HG03565 (cell line): ENCODE results near the gene AFAP1.

Experiments
- ATAC-seq: cut with Tn5 transposase; IDR thresholded peaks from one replicate; pipeline ENCODE4 v1.9.1; 2021; ENCODE audit warnings: mild to moderate bottlenecking, moderate library complexity; ENCODE audit not compliant: unreplicated experiment

The AFAP1 gene

GRCh38 chr4:7970361-7970946 is 30.8 kb upstream of the AFAP1 start:
- no peak for ATAC-seq

GRCh38 chr4:7968262-7968896 is 28.7 kb upstream of the AFAP1 start:
- no peak for ATAC-seq

- ATAC-seq, result no peak
These were observed 28.0 kb upstream of the AFAP1 start for GRCh38 chr4:7967501-7968261.

GRCh38 chr4:7967063-7967440 is 27.4 kb upstream of the AFAP1 start:
- ATAC-seq, result no peak

GRCh38 chr4:7966281-7967062 is 26.8 kb upstream of the AFAP1 start:
- no peak for ATAC-seq

- no peak for ATAC-seq
These were observed 25.4 kb upstream of the AFAP1 start for GRCh38 chr4:7964890-7965662.

- ATAC-seq, result no peak
These were observed 24.8 kb upstream of the AFAP1 start for GRCh38 chr4:7964459-7964858.

GRCh38 chr4:7963691-7964090 is 24.0 kb upstream of the AFAP1 start:
- no peak for ATAC-seq

GRCh38 chr4:7962609-7963508 is 23.2 kb upstream of the AFAP1 start:
- no peak for ATAC-seq

- peak; percentile 61 for ATAC-seq
These were observed 21.4 kb upstream of the AFAP1 start for GRCh38 chr4:7960790-7961655.

GRCh38 chr4:7960017-7960789 is 20.5 kb upstream of the AFAP1 start:
- ATAC-seq, result no peak

GRCh38 chr4:7959078-7959477 is 19.4 kb upstream of the AFAP1 start:
- ATAC-seq, result no peak

GRCh38 chr4:7956934-7957656 is 17.4 kb upstream of the AFAP1 start:
- ATAC-seq, result no peak

- no peak for ATAC-seq
These were observed 16.7 kb upstream of the AFAP1 start for GRCh38 chr4:7956270-7956808.

GRCh38 chr4:7955393-7955792 is 15.7 kb upstream of the AFAP1 start:
- ATAC-seq, result no peak

- ATAC-seq, result no peak
These were observed 13.0 kb upstream of the AFAP1 start for GRCh38 chr4:7952615-7953014.
